Hematopoietic multipotent progenitor cell (in vitro differentiated cells): ENCODE measurements around the gene SND1. TPM values are rescaled to one million over a fixed set of nuclear protein-coding genes. Genes with fewer than 3 reads are reported as not detected.

Source experiments
- DNase-seq, 3 donors: peaks; one replicate each; pipeline ENCODE4 v3.0.0-alpha.2; 2011 to 2015; ENCODE audit warnings: low read depth in 2 of 3, low spot score in 2 of 3
- total RNA-seq: library from RNA; depleted of rRNA; stranded (reverse); fragments of >200 nt; gene quantifications from one replicate; pipeline ENCODE4 v1.2.3, GENCODE V29; 2012

Gene SND1
- total RNA-seq, 1 donor, result 165 TPM

- DNase-seq, result no peak
Measured at GRCh38 chr7:127682140-127682539, 30.1 kb downstream of the SND1 start.

- DNase-seq, result no peak
Measured at GRCh38 chr7:127683776-127684681, 32.0 kb downstream of the SND1 start.

- DNase-seq, result no peak
Measured at GRCh38 chr7:127689194-127689772, 37.3 kb downstream of the SND1 start.

- DNase-seq, result no peak
Measured at GRCh38 chr7:127690337-127690736, 38.3 kb downstream of the SND1 start.

- DNase-seq, result no peak
Measured at GRCh38 chr7:127690806-127691205, 38.8 kb downstream of the SND1 start.

GRCh38 chr7:127692200-127692599 lies 40.2 kb downstream of the SND1 start:
- no peak for DNase-seq

GRCh38 chr7:127699853-127700252 lies 47.9 kb downstream of the SND1 start:
- DNase-seq, result no peak

- no peak for DNase-seq
Measured at GRCh38 chr7:127702052-127702652, 50.2 kb downstream of the SND1 start.

GRCh38 chr7:127702938-127703337 lies 50.9 kb downstream of the SND1 start:
- no peak for DNase-seq

GRCh38 chr7:127704211-127704610 lies 52.2 kb downstream of the SND1 start:
- DNase-seq, result no peak

GRCh38 chr7:127705461-127705959 lies 53.5 kb downstream of the SND1 start:
- DNase-seq, result no peak

- DNase-seq, result no peak
Measured at GRCh38 chr7:127706766-127707165, 54.8 kb downstream of the SND1 start.

- no peak for DNase-seq
Measured at GRCh38 chr7:127708201-127708600, 56.2 kb downstream of the SND1 start.

- DNase-seq, result peak; percentile 37 to 90 (median 72)
Measured at GRCh38 chr7:127708788-127709187, 56.8 kb downstream of the SND1 start.

- DNase-seq, result no peak
Measured at GRCh38 chr7:127710635-127711034, 58.6 kb downstream of the SND1 start.

- DNase-seq, result no peak
Measured at GRCh38 chr7:127711872-127712271, 59.9 kb downstream of the SND1 start.

GRCh38 chr7:127713006-127713405 lies 61.0 kb downstream of the SND1 start:
- DNase-seq, result no peak

GRCh38 chr7:127713758-127714157 lies 61.8 kb downstream of the SND1 start:
- no peak for DNase-seq

- no peak for DNase-seq
Measured at GRCh38 chr7:127715272-127715671, 63.3 kb downstream of the SND1 start.

GRCh38 chr7:127715901-127716300 lies 63.9 kb downstream of the SND1 start:
- no peak for DNase-seq

GRCh38 chr7:127717502-127718339 lies 65.7 kb downstream of the SND1 start:
- no peak for DNase-seq
